H1 (cell line): Measurements from ENCODE around the gene RCBTB2.

Source experiments
- EZH2 ChIP-seq: fragments of 200-600 bp; sonication (generic); IDR thresholded peaks from 2 replicates; pipeline ENCODE4 v1.7.1; 2012; ENCODE audit warnings: low read depth, mild to moderate bottlenecking, moderate library complexity, low read length, inconsistent platforms; ENCODE audit not compliant: severe bottlenecking
- KDM5A ChIP-seq: fragments of 200-600 bp; IDR thresholded peaks from 2 replicates; pipeline ENCODE4 v1.7.1; 2012; ENCODE audit warnings: mild to moderate bottlenecking, low read length, inconsistent platforms, mixed read lengths
- POLR2A ChIP-seq, 2 experiments: IDR thresholded peaks; 1 replicate in 1 of 2; 2 replicates in 1 of 2; pipeline ENCODE4 v1.6.1; 2011; ENCODE audit warnings: low read depth in 2 of 2, low read length in 2 of 2, mild to moderate bottlenecking in 2 of 2; ENCODE audit errors: control extremely low read depth in 1 of 2
- POLR2AphosphoS5 ChIP-seq: IDR thresholded peaks from 2 replicates; pipeline ENCODE4 v1.6.1; 2011; ENCODE audit warnings: low read depth, low read length
- TF ChIP-seq, protein P1 (sequence below), 3 experiments: IDR thresholded peaks; 1 replicate in 2 of 3; 2 replicates in 1 of 3; pipeline versions ENCODE4 v1.5.1 to v1.6.1; 2011; ENCODE audit warnings: low read length in 3 of 3, mild to moderate bottlenecking in 3 of 3, inconsistent platforms in 2 of 3, low read depth in 1 of 3, moderate library complexity in 1 of 3; ENCODE audit not compliant: insufficient read depth in 1 of 3; ENCODE audit errors: control extremely low read depth in 1 of 3
- TF ChIP-seq, protein P2 (sequence below): IDR thresholded peaks from 2 replicates; pipeline ENCODE4 v1.6.1; 2011; ENCODE audit warnings: low read depth, mild to moderate bottlenecking, low read length; ENCODE audit not compliant: insufficient read depth

GRCh38 chr13:48502601-48503319 lies 30.1 kb downstream of the RCBTB2 start:
- TF ChIP-seq, protein P1, sequence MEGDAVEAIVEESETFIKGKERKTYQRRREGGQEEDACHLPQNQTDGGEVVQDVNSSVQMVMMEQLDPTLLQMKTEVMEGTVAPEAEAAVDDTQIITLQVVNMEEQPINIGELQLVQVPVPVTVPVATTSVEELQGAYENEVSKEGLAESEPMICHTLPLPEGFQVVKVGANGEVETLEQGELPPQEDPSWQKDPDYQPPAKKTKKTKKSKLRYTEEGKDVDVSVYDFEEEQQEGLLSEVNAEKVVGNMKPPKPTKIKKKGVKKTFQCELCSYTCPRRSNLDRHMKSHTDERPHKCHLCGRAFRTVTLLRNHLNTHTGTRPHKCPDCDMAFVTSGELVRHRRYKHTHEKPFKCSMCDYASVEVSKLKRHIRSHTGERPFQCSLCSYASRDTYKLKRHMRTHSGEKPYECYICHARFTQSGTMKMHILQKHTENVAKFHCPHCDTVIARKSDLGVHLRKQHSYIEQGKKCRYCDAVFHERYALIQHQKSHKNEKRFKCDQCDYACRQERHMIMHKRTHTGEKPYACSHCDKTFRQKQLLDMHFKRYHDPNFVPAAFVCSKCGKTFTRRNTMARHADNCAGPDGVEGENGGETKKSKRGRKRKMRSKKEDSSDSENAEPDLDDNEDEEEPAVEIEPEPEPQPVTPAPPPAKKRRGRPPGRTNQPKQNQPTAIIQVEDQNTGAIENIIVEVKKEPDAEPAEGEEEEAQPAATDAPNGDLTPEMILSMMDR (IDR thresholded peaks at IDR 0.05; ENCODE audit: control extremely low read depth in 1 of 3, insufficient read depth in 1 of 3, low read depth in 1 of 3, low read length in 3 of 3): no peak
- TF ChIP-seq KDM5A: no peak
- TF ChIP-seq POLR2A (IDR thresholded peaks at IDR 0.05; ENCODE audit: control extremely low read depth in 1 of 2, low read depth in 2 of 2, low read length in 2 of 2): no peak
- no peak for TF ChIP-seq POLR2AphosphoS5
- TF ChIP-seq, protein P2, sequence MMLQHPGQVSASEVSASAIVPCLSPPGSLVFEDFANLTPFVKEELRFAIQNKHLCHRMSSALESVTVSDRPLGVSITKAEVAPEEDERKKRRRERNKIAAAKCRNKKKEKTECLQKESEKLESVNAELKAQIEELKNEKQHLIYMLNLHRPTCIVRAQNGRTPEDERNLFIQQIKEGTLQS: no peak
- TF ChIP-seq EZH2: no peak
